H9 (cell line): ENCODE results near the gene MAPK8. TPM values are rescaled to one million over a fixed set of nuclear protein-coding genes. Genes with fewer than 3 reads are reported as not detected.
A peak's percentile ranks its signal among the peaks of the same experiment; 100 is the strongest.

Source experiments
- DNase-seq: peaks from one replicate; pipeline ENCODE4 v3.0.0-alpha.2; 2017
- H2AFZ ChIP-seq: one replicate; pipeline ENCODE4 v1.6.1; 2013; ENCODE audit warnings: mild to moderate bottlenecking, low read length, control low read depth, moderate library complexity
- H2AK5ac ChIP-seq: 2 replicates; pipeline ENCODE4 v1.6.1; 2013; ENCODE audit warnings: low read length, control low read depth, mixed read lengths; ENCODE audit not compliant: insufficient read length
- H2BK120ac ChIP-seq: one replicate; pipeline ENCODE4 v1.6.1; 2013; ENCODE audit warnings: low read depth, mild to moderate bottlenecking, low read length, control low read depth, inconsistent platforms; ENCODE audit not compliant: poor library complexity, severe bottlenecking
- H2BK12ac ChIP-seq: 2 replicates; pipeline ENCODE4 v1.6.1; 2013; ENCODE audit warnings: low read length, control low read depth, mixed read lengths, low read depth; ENCODE audit not compliant: insufficient read length
- H2BK15ac ChIP-seq: 2 replicates; pipeline ENCODE4 v1.6.1; 2013; ENCODE audit warnings: low read depth, low read length, control low read depth
- H2BK20ac ChIP-seq: one replicate; pipeline ENCODE4 v1.6.1; 2013; ENCODE audit warnings: low read depth, mild to moderate bottlenecking, low read length, control low read depth, inconsistent platforms; ENCODE audit not compliant: poor library complexity, severe bottlenecking
- H2BK5ac ChIP-seq: 2 replicates; pipeline ENCODE4 v1.6.1; 2013; ENCODE audit warnings: low read length, control low read depth, mixed read lengths; ENCODE audit not compliant: insufficient read length
- H3K14ac ChIP-seq: 2 replicates; pipeline ENCODE4 v1.6.1; 2013; ENCODE audit warnings: low read length, control low read depth; ENCODE audit not compliant: insufficient read depth
- H3K18ac ChIP-seq: 2 replicates; pipeline ENCODE4 v1.6.1; 2013; ENCODE audit warnings: low read depth, mild to moderate bottlenecking, mixed read lengths, low read length, control low read depth; ENCODE audit not compliant: insufficient read length
- H3K23ac ChIP-seq: 2 replicates; pipeline ENCODE4 v1.6.1; 2013; ENCODE audit warnings: low read length, control low read depth, mixed read lengths, low read depth; ENCODE audit not compliant: insufficient read length
- H3K23me2 ChIP-seq: 2 replicates; pipeline ENCODE4 v1.6.1; 2013; ENCODE audit warnings: low read depth, mild to moderate bottlenecking, mixed read lengths, low read length, control low read depth; ENCODE audit not compliant: insufficient read length, poor library complexity, severe bottlenecking
- H3K27ac ChIP-seq: 2 replicates; pipeline ENCODE4 v1.5.1; 2013; ENCODE audit warnings: low read length, control low read depth, mixed read lengths, low read depth; ENCODE audit not compliant: insufficient read length
- H3K27me3 ChIP-seq: 2 replicates; pipeline ENCODE4 v1.6.1; 2013; ENCODE audit warnings: low read length, control low read depth, inconsistent platforms; ENCODE audit not compliant: insufficient read depth
- H3K4ac ChIP-seq: 2 replicates; pipeline ENCODE4 v1.6.1; 2013; ENCODE audit warnings: low read depth, mild to moderate bottlenecking, control low read depth, inconsistent platforms, low read length, moderate library complexity
- H3K4me1 ChIP-seq: 2 replicates; pipeline ENCODE4 v1.6.1; 2013; ENCODE audit warnings: low read length, control low read depth, inconsistent platforms; ENCODE audit not compliant: insufficient read depth
- H3K4me2 ChIP-seq: 2 replicates; pipeline ENCODE4 v1.6.1; 2013; ENCODE audit warnings: low read length, control low read depth, mixed read lengths; ENCODE audit not compliant: insufficient read length, insufficient read depth
- H3K56ac ChIP-seq: 2 replicates; pipeline ENCODE4 v1.6.1; 2013; ENCODE audit warnings: low read depth, mild to moderate bottlenecking, mixed read lengths, low read length, control low read depth; ENCODE audit not compliant: insufficient read length
- H3K79me1 ChIP-seq: 2 replicates; pipeline ENCODE4 v1.6.1; 2013; ENCODE audit warnings: low read depth, mild to moderate bottlenecking, moderate library complexity, low read length, control low read depth, inconsistent platforms; ENCODE audit not compliant: insufficient read depth, poor library complexity, severe bottlenecking
- H3K79me2 ChIP-seq: 2 replicates; pipeline ENCODE4 v1.6.1; 2013; ENCODE audit warnings: low read length, control low read depth, inconsistent platforms; ENCODE audit not compliant: insufficient read depth
- H3K9ac ChIP-seq: 2 replicates; pipeline ENCODE4 v1.6.1; 2013; ENCODE audit warnings: low read length, control low read depth, mixed read lengths; ENCODE audit not compliant: insufficient read length; ENCODE audit errors: extremely low read depth
- H3K9me3 ChIP-seq: one replicate; pipeline ENCODE4 v1.6.1; 2013; ENCODE audit warnings: low read depth, low read length, inconsistent platforms; ENCODE audit not compliant: control insufficient read depth
- H3T11ph ChIP-seq: one replicate; pipeline ENCODE4 v1.6.1; 2013; ENCODE audit warnings: mild to moderate bottlenecking, low read length, control low read depth, inconsistent platforms
- H4K20me1 ChIP-seq: one replicate; pipeline ENCODE4 v1.6.1; 2013; ENCODE audit not compliant: control insufficient read depth, insufficient read length, insufficient read depth
- H4K5ac ChIP-seq: 2 replicates; pipeline ENCODE4 v1.6.1; 2013; ENCODE audit warnings: low read depth, mild to moderate bottlenecking, mixed read lengths, low read length, control low read depth; ENCODE audit not compliant: insufficient read length
- H4K8ac ChIP-seq: replicated peaks from 2 replicates; pipeline ENCODE4 v1.6.1; 2013; ENCODE audit warnings: low read length, control low read depth, mixed read lengths, low read depth; ENCODE audit not compliant: insufficient read length
- H4K91ac ChIP-seq: 2 replicates; pipeline ENCODE4 v1.6.1; 2013; ENCODE audit warnings: low read depth, mild to moderate bottlenecking, moderate library complexity, mixed read lengths, low read length, control low read depth; ENCODE audit not compliant: insufficient read length
- H3K27ac Mint-ChIP-seq, 3 experiments: 2 replicates in 2 of 3; 3 replicates in 1 of 3; pipeline ENCODE4 v1.8.0; 2020 to 2021; ENCODE audit warnings: mixed read lengths in 3 of 3, mild to moderate bottlenecking in 1 of 3, moderate library complexity in 1 of 3
- H3K27me3 Mint-ChIP-seq: 2 replicates; pipeline ENCODE4 v1.8.0; 2021; ENCODE audit warnings: low read depth, mild to moderate bottlenecking, moderate library complexity, mixed read lengths
- H3K36me3 Mint-ChIP-seq, 3 experiments: 2 replicates in 2 of 3; 3 replicates in 1 of 3; pipeline ENCODE4 v1.8.0; 2020 to 2021; ENCODE audit warnings: low read depth in 3 of 3, mixed read lengths in 3 of 3; ENCODE audit not compliant: insufficient read depth in 1 of 3
- H3K4me1 Mint-ChIP-seq, 2 experiments: 2 replicates each; pipeline ENCODE4 v1.8.0; 2020; ENCODE audit warnings: mixed read lengths in 2 of 2
- H3K4me3 Mint-ChIP-seq, 2 experiments: 2 replicates in 1 of 2; 3 replicates in 1 of 2; pipeline ENCODE4 v1.8.0; 2020 to 2021; ENCODE audit warnings: mild to moderate bottlenecking in 2 of 2, mixed read lengths in 2 of 2, moderate library complexity in 1 of 2
- H3K9me3 Mint-ChIP-seq, 2 experiments: 2 replicates in 1 of 2; 3 replicates in 1 of 2; pipeline ENCODE4 v1.8.0; 2020; ENCODE audit warnings: mild to moderate bottlenecking in 2 of 2, mixed read lengths in 2 of 2, moderate library complexity in 1 of 2
- CTCF ChIP-seq: fragments of 200-600 bp; sonication (generic); conservative IDR thresholded peaks from 3 replicates; pipeline ENCODE4 v1.8.0; 2021; ENCODE audit warnings: antibody characterized with exemption, mild to moderate bottlenecking
- WGBS: extraction: QIAGEN DNeasy Blood & Tissue Kit; methylation state at CpG from one replicate; pipeline ENCODE4 v1.1.7; 2013; ENCODE audit warnings: missing lambda C conversion rate, low lambda C conversion rate, mixed read lengths; ENCODE audit not compliant: insufficient read length; ENCODE audit errors: extremely low coverage; 5-methylcytosine and 5-hydroxymethylcytosine counted together
- total RNA-seq: library from RNA; stranded (reverse); gene quantifications from 2 replicates; pipeline ENCODE4 v1.2.1, GENCODE V29; 2021

MAPK8 gene
- total RNA-seq, 1 experiment from 2014 or later = 52.0 TPM

GRCh38 chr10:48290286-48290685 lies 16.2 kb upstream of the MAPK8 start:
- Histone ChIP-seq H3K27ac (no peak overlapping the region), H3K23ac (no peak overlapping the region), H3K4me2 (no peak overlapping the region), H3T11ph (no peak overlapping the region), H2BK120ac (no peak overlapping the region), H3K27me3 (no peaks in the 10 kb centered on the region), H3K4me1 (no peaks in the 10 kb centered on the region), H4K91ac (no peak overlapping the region), H4K8ac (no peak overlapping the region), H2BK20ac (no peak overlapping the region), H2AK5ac (no peak overlapping the region), H3K23me2 (no peaks in the 10 kb centered on the region), H3K79me2 (no peaks in the 10 kb centered on the region), H3K56ac (no peak overlapping the region), H3K9me3 (no peaks in the 10 kb centered on the region), H3K18ac (no peak overlapping the region), H2BK15ac (no peak overlapping the region), H2BK5ac (no peak overlapping the region), H4K5ac (no peak overlapping the region), H3K4ac (no peak overlapping the region), H3K14ac (no peak overlapping the region), H4K20me1 (no peaks in the 10 kb centered on the region), H3K9ac (no peak overlapping the region), H2BK12ac (no peak overlapping the region), H2AFZ (no peak overlapping the region), H3K79me1 (no peaks in the 10 kb centered on the region)
- H3K27ac Mint-ChIP-seq = peak overlapping the region in 2 of 3 experiments; percentile 46 to 48; a peak in 1 of 7 replicates
- H3K4me1 Mint-ChIP-seq = peaks cover 5 to 7% of the 10 kb centered on the region in 2 experiments
- peaks cover 9% of the 10 kb centered on the region for H3K27me3 Mint-ChIP-seq
- H3K36me3 Mint-ChIP-seq = no peaks in the 10 kb centered on the region; a peak in 1 of 7 replicates
- peaks cover 0 to 3% of the 10 kb centered on the region in 2 experiments; a peak in 1 of 5 replicates for H3K9me3 Mint-ChIP-seq
- DNase-seq = no peak
- H3K4me3 Mint-ChIP-seq = no peak overlapping the region
- TF ChIP-seq CTCF = no peak
- WGBS = no CpG with 5 or more reads among the region's 9 CpGs
